ENCODE results near the gene RAD51B. TPM values are rescaled to one million over a fixed set of nuclear protein-coding genes. Genes with fewer than 3 reads are reported as not detected.

Gene RAD51B
- total RNA-seq, 1 donor from 2014 or later = 28.5 TPM

DNA sequence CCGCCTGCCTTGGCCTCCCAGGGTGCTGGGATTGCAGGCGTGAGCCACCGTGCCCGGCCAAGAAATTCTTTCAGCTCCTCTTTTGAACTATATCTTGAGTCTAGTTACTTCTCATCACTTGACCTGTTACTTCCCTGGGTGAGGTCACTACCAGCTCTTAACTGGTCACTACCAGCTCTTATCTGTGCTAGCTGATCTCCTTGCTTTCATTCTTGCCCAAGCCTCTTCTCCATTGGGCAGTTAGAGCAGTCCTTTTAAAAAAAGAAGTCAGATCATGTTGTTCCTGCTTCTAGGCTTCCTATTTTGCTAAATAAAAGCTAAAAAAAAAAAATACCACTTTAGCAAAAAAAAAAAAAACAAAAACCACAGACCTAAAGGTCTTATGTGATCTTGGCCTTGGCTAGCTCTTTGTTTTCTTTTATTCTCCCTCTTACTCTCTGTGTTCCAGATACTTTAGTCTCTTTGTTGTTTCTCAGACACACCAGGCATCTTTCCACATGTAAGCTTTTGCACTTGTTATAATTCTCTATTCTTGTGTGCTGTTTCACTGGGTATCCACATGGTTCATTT is 63.5 kb downstream of the RAD51B start:
- H3K36me3 ChIP-seq = no peaks in the 10 kb centered on the region
- H3K27ac ChIP-seq = no peak overlapping the region
- H3K9me3 ChIP-seq = no peaks in the 10 kb centered on the region
- TF ChIP-seq POLR2AphosphoS5 (IDR thresholded peaks at IDR 0.05; ENCODE audit: insufficient read depth in 1 of 2, low read depth in 1 of 2) = no peak
- DNase-seq (ENCODE audit: extremely low spot score in 2 of 2) = no peak
- H3K27me3 ChIP-seq = no peaks in the 10 kb centered on the region
- intact Hi-C loops (cut with DNase I) = no loop called here
- H3K4me3 ChIP-seq = no peak overlapping the region
- no peaks in the 10 kb centered on the region for H3K4me1 ChIP-seq

GRCh38 chr14:67883717-67884116 is 64.1 kb downstream of the RAD51B start:
- no peaks in the 10 kb centered on the region for H3K27me3 ChIP-seq
- no peaks in the 10 kb centered on the region for H3K4me1 ChIP-seq
- intact Hi-C loops (cut with DNase I) = no loop called here
- no peak for DNase-seq (ENCODE audit: extremely low spot score in 2 of 2)
- no peak overlapping the region for H3K4me3 ChIP-seq
- TF ChIP-seq, protein P1, sequence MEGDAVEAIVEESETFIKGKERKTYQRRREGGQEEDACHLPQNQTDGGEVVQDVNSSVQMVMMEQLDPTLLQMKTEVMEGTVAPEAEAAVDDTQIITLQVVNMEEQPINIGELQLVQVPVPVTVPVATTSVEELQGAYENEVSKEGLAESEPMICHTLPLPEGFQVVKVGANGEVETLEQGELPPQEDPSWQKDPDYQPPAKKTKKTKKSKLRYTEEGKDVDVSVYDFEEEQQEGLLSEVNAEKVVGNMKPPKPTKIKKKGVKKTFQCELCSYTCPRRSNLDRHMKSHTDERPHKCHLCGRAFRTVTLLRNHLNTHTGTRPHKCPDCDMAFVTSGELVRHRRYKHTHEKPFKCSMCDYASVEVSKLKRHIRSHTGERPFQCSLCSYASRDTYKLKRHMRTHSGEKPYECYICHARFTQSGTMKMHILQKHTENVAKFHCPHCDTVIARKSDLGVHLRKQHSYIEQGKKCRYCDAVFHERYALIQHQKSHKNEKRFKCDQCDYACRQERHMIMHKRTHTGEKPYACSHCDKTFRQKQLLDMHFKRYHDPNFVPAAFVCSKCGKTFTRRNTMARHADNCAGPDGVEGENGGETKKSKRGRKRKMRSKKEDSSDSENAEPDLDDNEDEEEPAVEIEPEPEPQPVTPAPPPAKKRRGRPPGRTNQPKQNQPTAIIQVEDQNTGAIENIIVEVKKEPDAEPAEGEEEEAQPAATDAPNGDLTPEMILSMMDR (IDR thresholded peaks at IDR 0.05) = no peak
- TF ChIP-seq POLR2AphosphoS5 (IDR thresholded peaks at IDR 0.05; ENCODE audit: insufficient read depth in 1 of 2, low read depth in 1 of 2) = no peak
- no peak for TF ChIP-seq POLR2A (IDR thresholded peaks at IDR 0.05)
- no peak overlapping the region for H3K27ac ChIP-seq
- H3K9me3 ChIP-seq = no peaks in the 10 kb centered on the region
- no peaks in the 10 kb centered on the region for H3K36me3 ChIP-seq

DNA sequence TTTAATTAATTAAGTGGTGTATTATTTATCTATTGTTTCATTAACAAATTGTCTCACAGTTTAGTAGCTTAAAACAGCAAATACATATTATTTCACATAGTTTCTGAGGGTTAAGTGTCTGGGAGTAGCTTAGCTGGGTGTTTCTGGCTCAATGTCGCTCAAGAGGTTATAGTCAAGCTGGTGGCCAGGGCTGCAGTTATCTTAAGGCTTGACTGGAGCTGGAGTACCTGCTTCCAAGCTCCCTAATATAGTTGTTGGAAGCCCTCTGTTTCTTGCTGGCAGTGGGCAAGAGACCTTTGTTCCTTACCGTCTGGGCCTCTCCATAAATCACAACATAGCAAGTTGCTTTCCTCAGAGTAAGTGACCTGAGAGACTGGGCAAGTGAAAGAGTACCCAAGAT is 66.6 kb downstream of the RAD51B start:
- DNase-seq (ENCODE audit: extremely low spot score in 2 of 2) = no peak
- H3K4me3 ChIP-seq = no peak overlapping the region
- TF ChIP-seq, protein P1 (IDR thresholded peaks at IDR 0.05) = no peak
- TF ChIP-seq POLR2AphosphoS5 (IDR thresholded peaks at IDR 0.05; ENCODE audit: insufficient read depth in 1 of 2, low read depth in 1 of 2) (no peak), POLR2A (IDR thresholded peaks at IDR 0.05) (no peak)
- H3K36me3 ChIP-seq = no peaks in the 10 kb centered on the region
- no peak overlapping the region for H3K27ac ChIP-seq
- intact Hi-C loops (cut with DNase I) = no loop called here
- H3K4me1 ChIP-seq = no peaks in the 10 kb centered on the region
- H3K27me3 ChIP-seq = no peaks in the 10 kb centered on the region
- no peaks in the 10 kb centered on the region for H3K9me3 ChIP-seq

DNA sequence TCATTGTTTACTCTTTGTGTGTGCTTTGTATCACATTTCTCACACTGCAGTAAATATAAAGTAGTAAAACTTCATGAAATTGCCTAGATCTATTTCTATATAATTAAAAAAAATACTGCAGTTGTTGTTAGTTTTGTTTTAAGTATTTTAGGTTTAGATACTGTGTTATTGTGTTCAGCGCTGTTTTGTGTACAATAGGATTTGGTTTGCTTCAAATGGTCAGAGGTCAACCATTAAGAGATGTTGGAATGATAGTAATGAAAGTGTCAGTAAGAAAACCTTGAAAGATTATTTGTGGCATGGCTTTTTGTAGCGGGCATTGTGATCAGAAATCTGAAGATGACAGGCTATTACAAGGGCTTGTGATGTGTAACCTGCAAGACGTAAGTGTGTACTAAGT is 67.9 kb downstream of the RAD51B start:
- Histone ChIP-seq H3K27ac (no peak overlapping the region), H3K4me1 (no peaks in the 10 kb centered on the region), H3K27me3 (no peaks in the 10 kb centered on the region), H3K9me3 (no peaks in the 10 kb centered on the region), H3K4me3 (no peak overlapping the region), H3K36me3 (no peaks in the 10 kb centered on the region)
- intact Hi-C loops (cut with DNase I) = no loop called here
- TF ChIP-seq POLR2A (IDR thresholded peaks at IDR 0.05) = no peak
- TF ChIP-seq, protein P1 (IDR thresholded peaks at IDR 0.05) = no peak
- TF ChIP-seq POLR2AphosphoS5 (IDR thresholded peaks at IDR 0.05; ENCODE audit: insufficient read depth in 1 of 2, low read depth in 1 of 2) = no peak
- DNase-seq (ENCODE audit: extremely low spot score in 2 of 2) = no peak

GRCh38 chr14:67889455-67889854 is 69.9 kb downstream of the RAD51B start:
- TF ChIP-seq POLR2A (IDR thresholded peaks at IDR 0.05) (no peak), POLR2AphosphoS5 (IDR thresholded peaks at IDR 0.05; ENCODE audit: insufficient read depth in 1 of 2, low read depth in 1 of 2) (no peak)
- TF ChIP-seq, protein P1 (IDR thresholded peaks at IDR 0.05) = no peak
- H3K36me3 ChIP-seq = no peaks in the 10 kb centered on the region
- no peak overlapping the region for H3K4me3 ChIP-seq
- H3K9me3 ChIP-seq = no peaks in the 10 kb centered on the region
- H3K27ac ChIP-seq = no peak overlapping the region
- no peaks in the 10 kb centered on the region for H3K4me1 ChIP-seq
- intact Hi-C loops (cut with DNase I) = no loop called here
- no peaks in the 10 kb centered on the region for H3K27me3 ChIP-seq
- DNase-seq (ENCODE audit: extremely low spot score in 2 of 2) = no peak

All from vagina (tissue), 2 donors.